GM12878 (cell line): ENCODE results near the gene ARRB2. TPM values are rescaled to one million over a fixed set of nuclear protein-coding genes. Genes with fewer than 3 reads are reported as not detected.
A peak's percentile ranks its signal among the peaks of the same experiment; 100 is the strongest.

Source experiments
- ATAC-seq: fragments of 200-7000 bp; cut with Tn5 transposase; 3 replicates; pipeline ENCODE4 v1.9.1; 2020; ENCODE audit warnings: mild to moderate bottlenecking, moderate library complexity
- BruUV-seq: library from RNA; stranded (reverse); fragments of 400-500 nt; replicated peaks from 2 replicates; lab custom pipeline; 2021; lab: Mats Ljungman, UMichigan
- CTCF ChIA-PET: fragments of 300-600 bp; sonication (Branson Sonifier 250); formaldehyde crosslinking; extraction: SDS; loops from one replicate; lab custom pipeline; 2021; ENCODE audit warnings: inconsistent platforms; lab: Yijun Ruan, JAX
- POLR2A ChIA-PET: fragments of 350-600 bp; formaldehyde crosslinking; extraction: SDS; loops from one replicate; lab custom pipeline; 2021; ENCODE audit warnings: inconsistent platforms; lab: Charles Lee
- RAD21 ChIA-PET: fragments of 300-600 bp; sonication (Branson Sonifier 250); formaldehyde crosslinking; loops from one replicate; lab custom pipeline; 2023; ENCODE audit warnings: antibody characterized with exemption; ENCODE audit not compliant: unreplicated experiment; lab: Charles Lee
- SMC1A ChIA-PET: fragments of 300-600 bp; sonication (Branson Sonifier 250); formaldehyde crosslinking; loops from one replicate; lab custom pipeline; 2023; ENCODE audit not compliant: unreplicated experiment, uncharacterized antibody; lab: Charles Lee
- DNase-seq: peaks from one replicate; pipeline ENCODE4 v3.0.0-alpha.2; 2011; ENCODE audit warnings: low read depth, low spot score
- FAIRE-seq: peaks from 3 replicates; lab custom pipeline; 2011; peaks lifted over from hg19 to GRCh38; lab: Jason Lieb, UNC
- H2AFZ ChIP-seq: 2 replicates; pipeline ENCODE4 v1.6.0; 2011; ENCODE audit warnings: low read depth, low read length, control low read depth; ENCODE audit not compliant: control insufficient read depth
- H3K27ac ChIP-seq: 2 replicates; pipeline ENCODE4 v1.5.1; 2011; ENCODE audit warnings: control low read depth; ENCODE audit not compliant: control insufficient read depth, insufficient read depth
- H3K27me3 ChIP-seq, 2 experiments: replicated peaks in 1 of 2; 2 replicates each; pipeline versions ENCODE4 v1.6.0 to v1.6.1; 2011; ENCODE audit warnings: low read length in 1 of 2; ENCODE audit not compliant: control insufficient read depth in 2 of 2, insufficient read depth in 2 of 2
- H3K36me3 ChIP-seq, 2 experiments: 2 replicates each; pipeline ENCODE4 v1.5.1; 2011; ENCODE audit warnings: low read length in 1 of 2; ENCODE audit not compliant: control insufficient read depth in 2 of 2, insufficient read depth in 2 of 2
- H3K4me1 ChIP-seq: 2 replicates; pipeline ENCODE4 v1.6.1; 2011; ENCODE audit warnings: mild to moderate bottlenecking, low read length, moderate library complexity, mixed read lengths; ENCODE audit not compliant: control insufficient read depth, insufficient read depth
- H3K4me2 ChIP-seq: 2 replicates; pipeline ENCODE4 v1.6.0; 2011; ENCODE audit warnings: control low read depth; ENCODE audit not compliant: control insufficient read depth, insufficient read depth
- H3K4me3 ChIP-seq: fragments of 200-600 bp; sonication (generic); 2 replicates; pipeline ENCODE4 v1.5.1; 2016
- H3K79me2 ChIP-seq: 2 replicates; pipeline ENCODE4 v1.6.0; 2011; ENCODE audit warnings: low read length; ENCODE audit not compliant: control insufficient read depth, insufficient read depth
- H3K9ac ChIP-seq: 2 replicates; pipeline ENCODE4 v1.8.0; 2011; ENCODE audit warnings: low read length, control low read depth, mixed read lengths; ENCODE audit not compliant: control insufficient read depth, insufficient read depth
- H3K9me3 ChIP-seq: replicated peaks from 3 replicates; pipeline ENCODE4 v1.5.1; 2011; ENCODE audit warnings: mild to moderate bottlenecking, low read length; ENCODE audit not compliant: control insufficient read depth, insufficient read depth
- H4K20me1 ChIP-seq: 2 replicates; pipeline ENCODE4 v1.6.0; 2011; ENCODE audit not compliant: control insufficient read depth, insufficient read depth
- SPI1 ChIP-seq: IDR thresholded peaks from 2 replicates; pipeline ENCODE4 v1.6.1; 2011; ENCODE audit warnings: low read depth, mild to moderate bottlenecking, low read length, moderate library complexity, borderline replicate concordance; ENCODE audit not compliant: insufficient read depth
- WGBS: methylation state at CpG from one replicate; pipeline ENCODE4 v1.1.6; 2016; ENCODE audit warnings: low lambda C conversion rate; ENCODE audit not compliant: insufficient replicate concordance, insufficient coverage; ENCODE audit errors: missing lambda C conversion rate; 5-methylcytosine and 5-hydroxymethylcytosine counted together
- in situ Hi-C: fragments of 300-500 bp; cut with MboI; formaldehyde crosslinking; loops from 9 replicates; pipeline ENCODE4 v1.14.3; 2018; ENCODE audit warnings: mixed read lengths
- intact Hi-C: fragments of 100-400 bp; cut with micrococcal nuclease; formaldehyde crosslinking; loops from one replicate; pipeline ENCODE4 v1.14.2; 2022; ENCODE audit not compliant: unreplicated experiment
- polyA plus RNA-seq, 11 experiments: library from polyadenylated mRNA; depleted of rRNA in 4 of 11; unstranded in 6 of 11; stranded (reverse) in 5 of 11; fragments of >200 nt; fragmentation: Nextera tagmentation in 4 of 11; fragmentation: Illumina TruSeq in 1 of 11; extraction: Ambion mirVana in 4 of 11; extraction: Trizol in 1 of 11; gene quantifications; 1 replicate in 1 of 11; 2 replicates in 10 of 11; pipeline versions ENCODE4 v1.2.1 to v1.2.3, GENCODE V29; 2011 to 2016; ENCODE audit warnings: inconsistent platforms in 2 of 11, missing spikeins in 2 of 11, low read depth in 1 of 11
- total RNA-seq, 4 experiments: library from RNA; depleted of rRNA in 3 of 4; stranded (reverse); fragments of >200 nt in 3 of 4; fragmentation: Illumina TruSeq in 1 of 4; extraction: Trizol in 1 of 4; gene quantifications; 2 replicates each; pipeline versions ENCODE4 v1.2.1 to v1.2.3, GENCODE V29; 2013 to 2021
- TF ChIP-seq, protein P1 (sequence below): IDR thresholded peaks from 2 replicates; pipeline ENCODE4 v1.6.1; 2011; ENCODE audit warnings: mild to moderate bottlenecking, low read depth, low read length, moderate library complexity; ENCODE audit not compliant: insufficient replicate concordance
- TF ChIP-seq, protein P2 (sequence below): fragments of 450-650 bp; IDR thresholded peaks from 2 replicates; pipeline ENCODE4 v1.6.1; 2018; ENCODE audit warnings: borderline replicate concordance, mild to moderate bottlenecking; ENCODE audit not compliant: partially characterized antibody
- TF ChIP-seq, protein P3 (sequence below): IDR thresholded peaks from 2 replicates; pipeline ENCODE4 v1.6.1; 2012; ENCODE audit warnings: improper control_type of control experiment, low read depth, low read length; ENCODE audit not compliant: insufficient replicate concordance

Gene ARRB2
- total and polyA plus RNA-seq, 10 of the 15 experiments (the other 5 are each of a cell fraction or from before 2014, with no cell fraction given): 6.5 to 75.2 (median 43.1) TPM

DNA sequence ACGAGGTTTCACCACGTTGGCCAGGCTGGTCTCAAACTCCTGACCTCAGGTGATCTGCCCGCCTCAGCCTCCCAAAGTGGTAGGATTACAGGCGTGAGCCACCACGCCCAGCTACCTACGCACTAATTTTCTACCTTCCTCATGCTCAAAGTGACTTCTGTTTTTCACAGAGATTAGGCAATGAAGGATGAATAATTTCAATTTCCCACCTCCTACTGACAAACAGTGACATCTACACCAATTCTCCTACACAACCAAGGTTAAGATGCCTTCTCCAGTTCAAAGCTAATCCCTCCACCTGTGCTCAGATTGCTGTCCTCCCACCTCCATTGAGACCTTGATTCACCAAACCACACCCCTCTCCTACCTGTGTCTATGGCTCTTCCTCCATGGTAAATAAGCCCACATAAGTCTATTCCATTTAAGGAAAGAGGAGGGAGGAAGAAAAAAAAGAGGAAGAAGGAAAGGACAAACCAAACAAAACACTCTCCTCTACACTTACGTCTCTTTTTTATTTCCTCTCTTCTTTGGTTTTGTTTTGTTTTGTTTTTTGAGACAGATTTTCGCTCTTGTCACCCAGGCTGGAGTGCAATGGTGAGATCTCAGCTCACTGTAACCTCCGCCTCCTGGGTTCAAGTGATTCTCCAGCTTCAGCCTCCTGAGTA is 15.3 kb downstream of the ARRB2 start:
- Histone ChIP-seq H4K20me1 (no peaks in the 10 kb centered on the region), H3K36me3 (no peaks in the 10 kb centered on the region), H2AFZ (no peak overlapping the region), H3K27me3 (no peaks in the 10 kb centered on the region), H3K4me3 (no peak overlapping the region), H3K9ac (no peak overlapping the region), H3K27ac (no peak overlapping the region), H3K79me2 (peaks cover 2% of the 10 kb centered on the region), H3K4me2 (no peak overlapping the region), H3K9me3 (no peaks in the 10 kb centered on the region), H3K4me1 (peaks cover 10% of the 10 kb centered on the region)
- no peak for DNase-seq
- ATAC-seq: no peak
- in situ Hi-C loops (no loop called here), intact Hi-C loops (no loop called here)
- FAIRE-seq: no peak
- TF ChIP-seq, protein P1, sequence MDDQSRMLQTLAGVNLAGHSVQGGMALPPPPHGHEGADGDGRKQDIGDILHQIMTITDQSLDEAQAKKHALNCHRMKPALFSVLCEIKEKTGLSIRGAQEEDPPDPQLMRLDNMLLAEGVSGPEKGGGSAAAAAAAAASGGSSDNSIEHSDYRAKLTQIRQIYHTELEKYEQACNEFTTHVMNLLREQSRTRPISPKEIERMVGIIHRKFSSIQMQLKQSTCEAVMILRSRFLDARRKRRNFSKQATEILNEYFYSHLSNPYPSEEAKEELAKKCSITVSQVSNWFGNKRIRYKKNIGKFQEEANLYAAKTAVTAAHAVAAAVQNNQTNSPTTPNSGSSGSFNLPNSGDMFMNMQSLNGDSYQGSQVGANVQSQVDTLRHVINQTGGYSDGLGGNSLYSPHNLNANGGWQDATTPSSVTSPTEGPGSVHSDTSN: no peak
- TF ChIP-seq, protein P2, sequence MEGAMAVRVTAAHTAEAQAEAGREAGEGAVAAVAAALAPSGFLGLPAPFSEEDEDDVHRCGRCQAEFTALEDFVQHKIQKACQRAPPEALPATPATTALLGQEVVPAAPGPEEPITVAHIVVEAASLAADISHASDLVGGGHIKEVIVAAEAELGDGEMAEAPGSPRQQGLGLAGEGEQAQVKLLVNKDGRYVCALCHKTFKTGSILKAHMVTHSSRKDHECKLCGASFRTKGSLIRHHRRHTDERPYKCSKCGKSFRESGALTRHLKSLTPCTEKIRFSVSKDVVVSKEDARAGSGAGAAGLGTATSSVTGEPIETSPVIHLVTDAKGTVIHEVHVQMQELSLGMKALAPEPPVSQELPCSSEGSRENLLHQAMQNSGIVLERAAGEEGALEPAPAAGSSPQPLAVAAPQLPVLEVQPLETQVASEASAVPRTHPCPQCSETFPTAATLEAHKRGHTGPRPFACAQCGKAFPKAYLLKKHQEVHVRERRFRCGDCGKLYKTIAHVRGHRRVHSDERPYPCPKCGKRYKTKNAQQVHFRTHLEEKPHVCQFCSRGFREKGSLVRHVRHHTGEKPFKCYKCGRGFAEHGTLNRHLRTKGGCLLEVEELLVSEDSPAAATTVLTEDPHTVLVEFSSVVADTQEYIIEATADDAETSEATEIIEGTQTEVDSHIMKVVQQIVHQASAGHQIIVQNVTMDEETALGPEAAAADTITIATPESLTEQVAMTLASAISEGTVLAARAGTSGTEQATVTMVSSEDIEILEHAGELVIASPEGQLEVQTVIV: no peak
- 0 out of 2 replicates have a peak, but pooled peaks have one; percentile 5 for TF ChIP-seq SPI1
- TF ChIP-seq, protein P3, sequence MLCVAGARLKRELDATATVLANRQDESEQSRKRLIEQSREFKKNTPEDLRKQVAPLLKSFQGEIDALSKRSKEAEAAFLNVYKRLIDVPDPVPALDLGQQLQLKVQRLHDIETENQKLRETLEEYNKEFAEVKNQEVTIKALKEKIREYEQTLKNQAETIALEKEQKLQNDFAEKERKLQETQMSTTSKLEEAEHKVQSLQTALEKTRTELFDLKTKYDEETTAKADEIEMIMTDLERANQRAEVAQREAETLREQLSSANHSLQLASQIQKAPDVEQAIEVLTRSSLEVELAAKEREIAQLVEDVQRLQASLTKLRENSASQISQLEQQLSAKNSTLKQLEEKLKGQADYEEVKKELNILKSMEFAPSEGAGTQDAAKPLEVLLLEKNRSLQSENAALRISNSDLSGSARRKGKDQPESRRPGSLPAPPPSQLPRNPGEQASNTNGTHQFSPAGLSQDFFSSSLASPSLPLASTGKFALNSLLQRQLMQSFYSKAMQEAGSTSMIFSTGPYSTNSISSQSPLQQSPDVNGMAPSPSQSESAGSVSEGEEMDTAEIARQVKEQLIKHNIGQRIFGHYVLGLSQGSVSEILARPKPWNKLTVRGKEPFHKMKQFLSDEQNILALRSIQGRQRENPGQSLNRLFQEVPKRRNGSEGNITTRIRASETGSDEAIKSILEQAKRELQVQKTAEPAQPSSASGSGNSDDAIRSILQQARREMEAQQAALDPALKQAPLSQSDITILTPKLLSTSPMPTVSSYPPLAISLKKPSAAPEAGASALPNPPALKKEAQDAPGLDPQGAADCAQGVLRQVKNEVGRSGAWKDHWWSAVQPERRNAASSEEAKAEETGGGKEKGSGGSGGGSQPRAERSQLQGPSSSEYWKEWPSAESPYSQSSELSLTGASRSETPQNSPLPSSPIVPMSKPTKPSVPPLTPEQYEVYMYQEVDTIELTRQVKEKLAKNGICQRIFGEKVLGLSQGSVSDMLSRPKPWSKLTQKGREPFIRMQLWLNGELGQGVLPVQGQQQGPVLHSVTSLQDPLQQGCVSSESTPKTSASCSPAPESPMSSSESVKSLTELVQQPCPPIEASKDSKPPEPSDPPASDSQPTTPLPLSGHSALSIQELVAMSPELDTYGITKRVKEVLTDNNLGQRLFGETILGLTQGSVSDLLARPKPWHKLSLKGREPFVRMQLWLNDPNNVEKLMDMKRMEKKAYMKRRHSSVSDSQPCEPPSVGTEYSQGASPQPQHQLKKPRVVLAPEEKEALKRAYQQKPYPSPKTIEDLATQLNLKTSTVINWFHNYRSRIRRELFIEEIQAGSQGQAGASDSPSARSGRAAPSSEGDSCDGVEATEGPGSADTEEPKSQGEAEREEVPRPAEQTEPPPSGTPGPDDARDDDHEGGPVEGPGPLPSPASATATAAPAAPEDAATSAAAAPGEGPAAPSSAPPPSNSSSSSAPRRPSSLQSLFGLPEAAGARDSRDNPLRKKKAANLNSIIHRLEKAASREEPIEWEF: no peak
- WGBS: 72% methylated on average over 9 of the region's 9 CpGs
- ChIA-PET POLR2A (interaction anchor here (1.4 kb wide), 1 partner anchor 24 kb away, joined by 3 read pairs; no protein-coding TSS in a partner anchor), RAD21 (interaction anchor here (0.9 to 1.4 kb wide), 2 partner anchors 12 to 15 kb away, joined by 3 to 4 read pairs; partner anchors contain the start of gene ARRB2), CTCF (interaction anchor here (0.6 to 1.3 kb wide), 3 partner anchors 16 to 574 kb away, joined by 3 read pairs; partner anchors contain the start of gene ARRB2), SMC1A (interaction anchor here (1.6 kb wide), 1 partner anchor 12 kb away, joined by 3 read pairs; no protein-coding TSS in a partner anchor)
- BruUV-seq: no TSS peak
